Osteoblast (primary cell): ENCODE data around the gene NOP56. TPM values are rescaled to one million over a fixed set of nuclear protein-coding genes. Genes with fewer than 3 reads are reported as not detected.

Source experiments
- DNase-seq: peaks from one replicate; pipeline ENCODE4 v3.0.0; 2011; ENCODE audit warnings: low spot score, mixed read lengths; ENCODE audit not compliant: insufficient read length; ENCODE audit errors: missing footprints
- H2AFZ ChIP-seq: 2 replicates; pipeline ENCODE4 v1.6.0; 2011; ENCODE audit warnings: mild to moderate bottlenecking, low read length
- H3K27ac ChIP-seq: 2 replicates; pipeline ENCODE4 v1.5.1; 2011; ENCODE audit warnings: mild to moderate bottlenecking, low read depth, low read length, moderate library complexity
- H3K27me3 ChIP-seq: 2 replicates; pipeline ENCODE4 v1.6.0; 2012; ENCODE audit warnings: mild to moderate bottlenecking, control low read depth, inconsistent platforms, low read length, moderate library complexity; ENCODE audit not compliant: insufficient read depth
- H3K36me3 ChIP-seq: 2 replicates; pipeline ENCODE4 v1.5.1; 2011; ENCODE audit warnings: mild to moderate bottlenecking, low read length, control low read depth, moderate library complexity; ENCODE audit not compliant: insufficient read depth
- H3K4me1 ChIP-seq: 2 replicates; pipeline ENCODE4 v1.5.1; 2011; ENCODE audit warnings: mild to moderate bottlenecking, low read length, control low read depth, moderate library complexity; ENCODE audit not compliant: insufficient read depth
- H3K4me2 ChIP-seq: 2 replicates; pipeline ENCODE4 v1.6.0; 2011; ENCODE audit warnings: mild to moderate bottlenecking, low read length; ENCODE audit not compliant: insufficient read depth
- H3K4me3 ChIP-seq: fragments of 200-600 bp; sonication (generic); 3 replicates; pipeline ENCODE4 v1.5.1; 2012; ENCODE audit warnings: mild to moderate bottlenecking, low read length, inconsistent platforms; ENCODE audit not compliant: insufficient read depth
- H3K79me2 ChIP-seq: 2 replicates; pipeline ENCODE4 v1.6.0; 2012; ENCODE audit warnings: mild to moderate bottlenecking, low read length, control low read depth, inconsistent platforms; ENCODE audit not compliant: insufficient read depth
- H3K9me3 ChIP-seq: 2 replicates; pipeline ENCODE4 v1.5.1; 2011; ENCODE audit warnings: low read depth, low read length, control low read depth
- H4K20me1 ChIP-seq: 2 replicates; pipeline ENCODE4 v1.6.0; 2012; ENCODE audit warnings: mild to moderate bottlenecking, low read length, control low read depth; ENCODE audit not compliant: insufficient read depth
- CTCF ChIP-seq: IDR thresholded peaks from 2 replicates; pipeline ENCODE4 v1.5.1; 2011; ENCODE audit warnings: mild to moderate bottlenecking, low read depth, low read length, moderate library complexity; ENCODE audit errors: extremely low read depth
- total RNA-seq: library from RNA; depleted of rRNA; stranded (reverse); fragments of >200 nt; gene quantifications from 2 replicates; pipeline ENCODE4 v1.2.3, GENCODE V29; 2012

NOP56 gene
- total RNA-seq, 1 donor = 91.2 TPM

DNA sequence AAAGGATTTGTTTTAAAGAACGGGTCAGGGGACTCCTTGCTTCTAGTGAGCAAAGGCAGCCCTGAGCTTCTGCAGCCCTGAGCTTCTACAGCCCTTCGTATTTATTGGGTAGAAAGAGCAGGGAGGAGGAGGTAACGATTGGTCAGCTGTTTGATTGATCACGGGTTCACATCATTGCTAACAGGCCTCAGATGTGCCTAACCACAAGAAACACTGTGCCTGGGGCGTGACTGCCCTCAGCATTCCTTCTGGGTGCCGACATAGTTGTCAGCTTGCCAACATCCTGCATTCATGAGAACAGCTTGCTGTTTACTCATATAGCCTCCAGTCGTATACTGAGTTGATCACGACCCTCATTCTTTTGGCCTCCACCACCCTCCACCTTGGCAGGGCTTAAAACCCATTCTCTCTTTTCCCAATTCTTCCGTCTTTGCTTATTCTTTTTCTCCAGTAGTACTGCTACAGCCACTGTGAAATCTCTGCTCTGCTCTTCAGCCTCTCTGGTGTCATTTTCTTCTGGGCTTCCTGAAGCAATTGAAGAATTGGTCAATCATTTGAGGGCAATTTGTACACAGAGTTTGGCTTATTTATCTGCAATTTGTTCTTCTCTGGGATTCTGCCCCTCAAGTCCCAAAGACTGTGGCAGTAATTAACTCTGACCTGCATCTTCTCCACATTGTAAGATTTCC lies 25.4 kb upstream of the NOP56 start:
- Histone ChIP-seq H2AFZ (no peak overlapping the region), H3K27ac (no peak overlapping the region), H3K4me1 (no peaks in the 10 kb centered on the region), H3K9me3 (peaks cover 3% of the 10 kb centered on the region), H3K4me3 (no peak overlapping the region), H3K4me2 (no peak overlapping the region), H3K27me3 (peaks cover 5% of the 10 kb centered on the region), H4K20me1 (no peaks in the 10 kb centered on the region), H3K79me2 (no peaks in the 10 kb centered on the region), H3K36me3 (no peaks in the 10 kb centered on the region)
- no peak for DNase-seq
- no peak for TF ChIP-seq CTCF

- no peaks in the 10 kb centered on the region for H3K79me2 ChIP-seq
- no peak for DNase-seq
- no peak overlapping the region for H3K27ac ChIP-seq
- no peaks in the 10 kb centered on the region for H3K36me3 ChIP-seq
- H4K20me1 ChIP-seq = no peaks in the 10 kb centered on the region
- peak; percentile 18 for TF ChIP-seq CTCF
- no peak overlapping the region for H3K4me2 ChIP-seq
- peaks cover 8% of the 10 kb centered on the region for H3K27me3 ChIP-seq
- H2AFZ ChIP-seq = no peak overlapping the region
- H3K9me3 ChIP-seq = peaks cover 2% of the 10 kb centered on the region
- H3K4me3 ChIP-seq = no peak overlapping the region
- H3K4me1 ChIP-seq = no peaks in the 10 kb centered on the region
Measured at GRCh38 chr20:2631228-2631627, 21.2 kb upstream of the NOP56 start.

DNA sequence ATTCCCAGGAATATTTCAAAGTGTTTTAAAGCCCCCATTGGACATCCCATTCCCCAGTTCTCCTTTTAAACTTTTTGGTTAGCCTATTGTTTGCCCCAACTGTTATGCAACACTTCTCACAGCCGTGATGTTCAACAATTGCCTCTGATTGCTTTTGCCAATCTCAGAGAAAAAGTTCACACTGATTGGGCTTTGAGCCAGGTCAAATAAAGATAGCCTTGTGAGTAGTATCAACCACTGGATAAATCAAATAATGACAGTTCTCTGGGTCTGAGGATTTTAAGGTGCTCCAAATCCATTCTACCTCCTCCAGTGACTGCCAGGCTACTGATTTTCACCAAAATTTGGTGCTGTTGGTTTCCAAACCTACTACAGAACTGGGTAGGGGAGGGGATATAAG lies 19.1 kb upstream of the NOP56 start:
- no peak overlapping the region for H3K4me3 ChIP-seq
- H3K4me1 ChIP-seq = no peaks in the 10 kb centered on the region
- no peak overlapping the region for H3K4me2 ChIP-seq
- peaks cover 8% of the 10 kb centered on the region for H3K27me3 ChIP-seq
- no peaks in the 10 kb centered on the region for H3K79me2 ChIP-seq
- H3K36me3 ChIP-seq = no peaks in the 10 kb centered on the region
- no peaks in the 10 kb centered on the region for H4K20me1 ChIP-seq
- no peak for TF ChIP-seq CTCF
- H3K9me3 ChIP-seq = no peaks in the 10 kb centered on the region
- no peak for DNase-seq
- H3K27ac ChIP-seq = no peak overlapping the region
- H2AFZ ChIP-seq = no peak overlapping the region

GRCh38 chr20:2637246-2637645 lies 15.2 kb upstream of the NOP56 start:
- no peak overlapping the region for H3K4me3 ChIP-seq
- TF ChIP-seq CTCF = no peak
- no peak for DNase-seq
- H3K27ac ChIP-seq = no peak overlapping the region
- no peaks in the 10 kb centered on the region for H3K4me1 ChIP-seq
- no peaks in the 10 kb centered on the region for H3K36me3 ChIP-seq
- no peaks in the 10 kb centered on the region for H3K79me2 ChIP-seq
- no peak overlapping the region for H2AFZ ChIP-seq
- peaks cover 8% of the 10 kb centered on the region for H3K27me3 ChIP-seq
- H4K20me1 ChIP-seq = no peaks in the 10 kb centered on the region
- H3K4me2 ChIP-seq = no peak overlapping the region
- H3K9me3 ChIP-seq = no peaks in the 10 kb centered on the region
